ENCODE results near the gene IRAK1. TPM values are rescaled to one million over a fixed set of nuclear protein-coding genes. Genes with fewer than 3 reads are reported as not detected.
A peak's percentile ranks its signal among the peaks of the same experiment; 100 is the strongest.

The IRAK1 gene
- total and polyA plus RNA-seq, 9 of the 15 experiments (the other 6 are each of a cell fraction or from before 2014, with no cell fraction given) = 11.6 to 261 (median 91.6) TPM

DNA sequence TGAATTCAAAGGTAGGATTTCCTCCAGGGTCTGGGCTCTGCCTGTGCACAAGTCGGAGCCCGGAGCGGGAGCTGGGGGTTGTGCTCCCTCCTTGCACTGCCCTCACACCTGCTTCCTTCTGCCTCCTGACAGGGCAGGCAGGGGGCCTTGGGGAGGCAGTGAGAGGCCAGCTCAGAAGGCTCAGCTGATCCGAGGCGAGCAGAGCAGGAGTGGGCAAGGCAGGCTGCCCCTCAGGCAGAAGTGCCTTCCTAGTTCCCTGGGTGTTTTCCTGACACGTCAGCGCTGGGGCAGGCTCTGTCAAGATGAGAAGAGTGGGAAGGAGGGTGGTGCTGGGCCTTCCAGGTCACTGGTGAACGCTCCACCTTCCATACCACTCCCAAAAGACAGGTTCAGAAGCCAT, 5.5 kb upstream of the IRAK1 start:
- POLR2A ChIA-PET = interaction anchor here (2.7 kb wide), 1 partner anchor 14 kb away, joined by 8 read pairs; no protein-coding TSS in a partner anchor
- no peak for FAIRE-seq
- H3K9me1 ChIP-seq (ENCODE audit: control insufficient read depth, insufficient read depth, low read length) = no peaks in the 10 kb centered on the region
- 86% methylated on average over 8 of the region's 8 CpGs for WGBS (ENCODE audit: insufficient coverage, low coverage, missing lambda C conversion rate)
- H3K79me2 ChIP-seq (ENCODE audit: control insufficient read depth, insufficient read depth, low read length) = peaks cover 16% of the 10 kb centered on the region
- no peak overlapping the region for H3K4me2 ChIP-seq (ENCODE audit: insufficient read depth, low read length)
- H3K27me3 ChIP-seq (ENCODE audit: control insufficient read depth in 2 of 2, insufficient read depth in 2 of 2, low read length in 2 of 2) = no peaks in the 10 kb centered on the region
- peak overlapping the region in 1 of 2 experiments; percentile 70; a peak in 2 of 4 replicates for H3K9ac ChIP-seq (ENCODE audit: insufficient read depth in 1 of 2, low read depth in 2 of 2, low read length in 2 of 2)
- DNase-seq (ENCODE audit: extremely low read depth in 1 of 4, low spot score in 3 of 4) = no peak
- H4K20me1 ChIP-seq (replicated peaks; ENCODE audit: control insufficient read depth, insufficient read depth, low read length) = no peaks in the 10 kb centered on the region
- peaks cover 15 to 36% of the 10 kb centered on the region in 2 experiments; a peak in 4 of 5 replicates for H3K4me1 ChIP-seq (replicated peaks in 1 of 2; ENCODE audit: control insufficient read depth in 2 of 2, insufficient read depth in 2 of 2, low read length in 2 of 2)
- TF ChIP-seq, protein P1, sequence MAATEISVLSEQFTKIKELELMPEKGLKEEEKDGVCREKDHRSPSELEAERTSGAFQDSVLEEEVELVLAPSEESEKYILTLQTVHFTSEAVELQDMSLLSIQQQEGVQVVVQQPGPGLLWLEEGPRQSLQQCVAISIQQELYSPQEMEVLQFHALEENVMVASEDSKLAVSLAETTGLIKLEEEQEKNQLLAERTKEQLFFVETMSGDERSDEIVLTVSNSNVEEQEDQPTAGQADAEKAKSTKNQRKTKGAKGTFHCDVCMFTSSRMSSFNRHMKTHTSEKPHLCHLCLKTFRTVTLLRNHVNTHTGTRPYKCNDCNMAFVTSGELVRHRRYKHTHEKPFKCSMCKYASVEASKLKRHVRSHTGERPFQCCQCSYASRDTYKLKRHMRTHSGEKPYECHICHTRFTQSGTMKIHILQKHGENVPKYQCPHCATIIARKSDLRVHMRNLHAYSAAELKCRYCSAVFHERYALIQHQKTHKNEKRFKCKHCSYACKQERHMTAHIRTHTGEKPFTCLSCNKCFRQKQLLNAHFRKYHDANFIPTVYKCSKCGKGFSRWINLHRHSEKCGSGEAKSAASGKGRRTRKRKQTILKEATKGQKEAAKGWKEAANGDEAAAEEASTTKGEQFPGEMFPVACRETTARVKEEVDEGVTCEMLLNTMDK (IDR thresholded peaks at IDR 0.05; ENCODE audit: borderline replicate concordance, insufficient read depth, low read depth, low read length, poor library complexity, severe bottlenecking) = no peak
- TF ChIP-seq, protein P2, sequence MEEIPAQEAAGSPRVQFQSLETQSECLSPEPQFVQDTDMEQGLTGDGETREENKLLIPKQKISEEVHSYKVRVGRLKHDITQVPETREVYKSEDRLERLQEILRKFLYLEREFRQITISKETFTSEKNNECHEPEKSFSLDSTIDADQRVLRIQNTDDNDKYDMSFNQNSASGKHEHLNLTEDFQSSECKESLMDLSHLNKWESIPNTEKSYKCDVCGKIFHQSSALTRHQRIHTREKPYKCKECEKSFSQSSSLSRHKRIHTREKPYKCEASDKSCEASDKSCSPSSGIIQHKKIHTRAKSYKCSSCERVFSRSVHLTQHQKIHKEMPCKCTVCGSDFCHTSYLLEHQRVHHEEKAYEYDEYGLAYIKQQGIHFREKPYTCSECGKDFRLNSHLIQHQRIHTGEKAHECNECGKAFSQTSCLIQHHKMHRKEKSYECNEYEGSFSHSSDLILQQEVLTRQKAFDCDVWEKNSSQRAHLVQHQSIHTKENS (CRISPR knock-in tag; IDR thresholded peaks at IDR 0.05) = no peak
- peak; percentile 27; the same call in 1 of the 2 replicates for TF ChIP-seq POLR2G (IDR thresholded peaks at IDR 0.05; ENCODE audit: low read depth, low read length)
- H3K9me3 ChIP-seq (replicated peaks; ENCODE audit: control insufficient read depth, insufficient read depth, low read depth, low read length) = no peaks in the 10 kb centered on the region
- CTCF ChIA-PET (ENCODE audit: low intra/inter-chr PET ratio) = no interaction called here
- H2AFZ ChIP-seq (ENCODE audit: low read depth, low read length) = no peak overlapping the region
- no TSS peak for BruUV-seq (replicated peaks)
- ATAC-seq = no peak
- intact Hi-C loops (cut with micrococcal nuclease) = no loop called here
- peaks cover 51% of the 10 kb centered on the region; the same call in 2 of the 3 replicates for H3K36me3 ChIP-seq (ENCODE audit: control insufficient read depth, insufficient read depth, low read length)
- no peak overlapping the region for H3K27ac ChIP-seq (ENCODE audit: extremely low read depth, low read depth, low read length)
- H3K4me3 ChIP-seq = no peak overlapping the region
- in situ Hi-C loops (cut with MboI) = no loop called here
